BLaER1 treated with 17β-estradiol and CSF1 and Interleukin-3, amounts not matched to agents 10 nM and 100 nM (cell line): Measurements from ENCODE around the gene TRIM43B.
"Not testable (repeated sequence)": the region's sequence is repeated elsewhere in the genome, so short reads cannot be mapped to it uniquely, and the experiment has no call there.

Experiments used
- H3K27ac ChIP-seq, 11 experiments: shearing (Covaris generic); formaldehyde crosslinking; 2 replicates each; pipeline ENCODE4 v1.8.1; 2022
- H3K27me3 ChIP-seq, 11 experiments: shearing (Covaris generic); formaldehyde crosslinking; 2 replicates each; pipeline ENCODE4 v1.8.1; 2022
- H3K36me3 ChIP-seq, 11 experiments: shearing (Covaris generic); formaldehyde crosslinking; 2 replicates each; pipeline ENCODE4 v1.8.1; 2022
- H3K4me1 ChIP-seq, 10 experiments: shearing (Covaris generic); formaldehyde crosslinking; 2 replicates each; pipeline ENCODE4 v1.8.1; 2022
- H3K4me2 ChIP-seq, 11 experiments: shearing (Covaris generic); formaldehyde crosslinking; 2 replicates each; pipeline ENCODE4 v1.8.1; 2022
- H3K4me3 ChIP-seq, 10 experiments: shearing (Covaris generic); formaldehyde crosslinking; 2 replicates each; pipeline ENCODE4 v1.8.1; 2022
- H3K9ac ChIP-seq, 11 experiments: shearing (Covaris generic); formaldehyde crosslinking; 2 replicates each; pipeline ENCODE4 v1.8.1; 2022
- H3K9me3 ChIP-seq, 11 experiments: shearing (Covaris generic); formaldehyde crosslinking; replicated peaks in 1 of 11; 2 replicates each; pipeline ENCODE4 v1.8.1; 2022
- H4K20me1 ChIP-seq, 11 experiments: shearing (Covaris generic); formaldehyde crosslinking; 2 replicates each; pipeline ENCODE4 v1.8.1; 2022
- Cebpa-rat ChIP-seq, 11 experiments: shearing (Covaris generic); IDR thresholded peaks; 2 replicates each; pipeline ENCODE4 v1.8.1; 2022

TRIM43B gene

DNA sequence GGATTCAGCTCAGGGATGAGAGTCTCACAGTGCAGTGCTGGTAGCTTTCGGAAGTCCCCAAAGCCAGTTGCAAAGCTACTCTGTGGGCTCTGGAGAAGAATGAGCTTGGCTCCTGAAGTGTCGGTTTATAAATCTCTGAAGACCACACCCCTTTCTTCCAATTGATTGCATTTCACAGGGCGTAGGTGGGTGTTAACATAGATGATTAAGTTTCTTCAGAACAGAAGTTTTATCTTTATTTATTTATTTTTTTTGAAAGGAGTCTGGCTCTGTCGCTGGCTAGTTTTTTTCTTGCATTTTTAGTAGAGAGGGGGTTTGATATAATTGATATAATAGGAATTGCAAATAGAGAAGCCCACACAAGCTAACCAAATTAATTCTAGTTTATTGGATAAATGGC lies at the start of gene TRIM43B:
TSS of gene TRIM43B (minus strand) at position 101 of the 400 bp plus-strand sequence. CDS start 2,040 bp downstream, outside the sequence.
- not testable (repeated sequence) for H3K4me3 ChIP-seq, H3K27ac ChIP-seq, H3K36me3 ChIP-seq, H3K9ac ChIP-seq, H3K4me1 ChIP-seq, H4K20me1 ChIP-seq, H3K4me2 ChIP-seq, H3K27me3 ChIP-seq, H3K9me3 ChIP-seq

DNA sequence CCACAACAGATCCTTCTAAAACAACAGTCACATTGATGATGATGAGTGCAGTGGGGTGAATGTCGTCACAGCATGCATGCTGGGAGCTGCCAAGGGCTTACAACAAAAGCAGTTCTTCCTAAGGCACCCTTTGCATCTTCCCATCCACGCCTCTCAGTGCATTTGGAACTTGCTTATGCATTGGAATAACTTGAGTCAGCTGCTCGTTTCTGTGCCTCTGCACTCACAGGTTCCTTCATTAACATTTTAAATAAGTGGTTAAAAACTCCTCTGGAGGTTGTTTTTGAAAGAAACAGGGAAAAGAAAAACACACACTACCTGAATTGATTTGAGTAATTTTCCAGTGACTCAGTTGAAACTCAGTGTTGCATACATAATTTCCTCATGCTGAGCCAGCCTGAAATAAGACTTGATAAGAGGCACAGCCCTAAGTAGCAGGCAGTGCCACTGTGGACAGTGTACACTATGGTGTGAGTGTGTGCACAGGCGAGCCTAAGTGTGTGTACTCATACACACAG lies 46.8 kb upstream of the TRIM43B start:
- no peak for TF ChIP-seq Cebpa-rat (IDR thresholded peaks at IDR 0.05)
- no peak overlapping the region for H3K9ac ChIP-seq
- no peaks in the 10 kb centered on the region; a peak in 1 of 22 replicates for H4K20me1 ChIP-seq
- peaks cover 8 to 12% (median 10%) of the 10 kb centered on the region in 11 experiments for H3K9me3 ChIP-seq
- peaks cover 5 to 9% (median 8%) of the 10 kb centered on the region in 11 experiments; a peak in 20 of 22 replicates for H3K27me3 ChIP-seq
- H3K27ac ChIP-seq, result no peak overlapping the region
- no peak overlapping the region for H3K4me2 ChIP-seq
- no peaks in the 10 kb centered on the region for H3K4me1 ChIP-seq
- no peaks in the 10 kb centered on the region for H3K36me3 ChIP-seq
- H3K4me3 ChIP-seq, result no peak overlapping the region

DNA sequence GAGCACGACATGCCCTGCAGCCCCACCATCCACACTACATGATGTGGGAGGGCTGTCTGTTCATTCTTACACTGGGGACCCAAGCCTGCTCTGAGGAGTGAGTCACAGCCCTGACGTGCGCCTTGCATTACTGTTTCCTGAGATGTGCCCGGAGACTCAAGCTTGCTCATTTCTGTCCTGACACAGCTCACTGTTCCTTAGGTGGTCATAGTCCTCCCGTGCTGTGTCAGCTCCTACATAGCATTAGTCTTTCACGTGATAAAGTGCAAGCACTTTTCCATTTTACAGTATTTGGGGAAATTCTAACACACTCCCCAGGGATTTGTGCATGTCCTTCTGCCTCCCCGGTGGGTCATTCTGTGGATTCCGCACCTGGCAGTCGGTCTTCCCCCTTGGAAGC lies 46.2 kb upstream of the TRIM43B start:
- no peak overlapping the region for H3K27ac ChIP-seq
- H3K4me1 ChIP-seq, result no peaks in the 10 kb centered on the region
- no peaks in the 10 kb centered on the region; a peak in 1 of 22 replicates for H4K20me1 ChIP-seq
- H3K9ac ChIP-seq, result no peak overlapping the region
- H3K27me3 ChIP-seq, result peaks cover 5 to 12% (median 11%) of the 10 kb centered on the region in 11 experiments; a peak in 20 of 22 replicates
- H3K4me3 ChIP-seq, result no peak overlapping the region
- no peak overlapping the region for H3K4me2 ChIP-seq
- H3K9me3 ChIP-seq, result peaks cover 12 to 18% (median 15%) of the 10 kb centered on the region in 11 experiments
- TF ChIP-seq Cebpa-rat (IDR thresholded peaks at IDR 0.05), result no peak
- H3K36me3 ChIP-seq, result no peaks in the 10 kb centered on the region

DNA sequence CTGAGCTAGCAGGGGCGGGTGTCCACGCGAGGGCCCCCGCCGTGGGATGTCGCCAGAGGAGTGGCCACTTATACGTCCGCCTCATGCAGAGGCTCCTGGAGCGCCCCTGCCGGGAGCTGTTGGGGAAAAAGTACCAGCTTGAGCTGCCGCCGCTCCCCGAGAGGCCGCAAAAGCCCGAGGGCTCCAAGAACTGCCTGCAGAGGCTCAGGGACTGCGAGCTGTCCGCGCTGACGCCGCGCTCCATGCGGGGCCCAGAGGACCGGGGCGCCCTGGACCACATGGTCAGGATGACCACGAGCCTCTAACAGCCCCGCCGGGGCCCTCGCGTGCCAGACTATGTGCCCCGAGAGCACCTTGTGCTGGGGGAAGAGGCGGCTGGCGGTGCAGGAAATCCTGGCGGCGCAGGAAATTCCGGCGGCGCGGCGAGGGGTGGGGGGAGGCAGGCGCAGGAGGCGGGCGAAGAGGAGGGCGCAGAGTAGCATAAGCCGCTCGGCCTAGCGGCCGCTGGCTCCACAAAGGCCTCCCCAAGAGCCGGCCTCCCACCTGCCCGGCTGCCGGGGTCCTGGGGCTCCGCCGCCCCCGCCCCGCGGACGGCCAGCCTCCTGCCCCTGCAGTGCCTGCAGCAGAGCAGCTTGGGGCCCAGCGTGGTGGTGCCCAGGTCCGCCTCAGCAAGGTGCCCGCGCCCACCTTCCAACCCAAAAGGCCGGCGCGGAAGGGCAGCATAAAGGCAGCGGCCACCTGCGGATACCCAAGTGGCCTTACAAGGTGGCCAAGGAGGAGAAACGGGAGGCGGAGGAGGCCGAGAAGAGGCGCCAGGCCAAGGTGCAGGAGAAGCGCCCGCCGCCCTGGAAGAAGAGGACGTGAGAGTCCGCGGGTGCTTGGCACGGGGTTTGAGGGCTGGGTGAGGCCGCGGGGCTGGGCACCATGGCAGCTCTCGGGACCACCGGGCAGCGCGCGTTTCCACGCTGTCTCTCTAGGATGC lies 42.1 kb upstream of the TRIM43B start:
- peaks cover 12 to 25% (median 22%) of the 10 kb centered on the region in 11 experiments for H3K9me3 ChIP-seq
- H3K4me1 ChIP-seq, result no peaks in the 10 kb centered on the region
- no peak overlapping the region for H3K27ac ChIP-seq
- H3K27me3 ChIP-seq, result peaks cover 5 to 12% (median 11%) of the 10 kb centered on the region in 11 experiments; a peak in 20 of 22 replicates
- H3K4me3 ChIP-seq, result peak overlapping the region in 1 of 10 experiments; percentile 7; a peak in 2 of 20 replicates
- H3K36me3 ChIP-seq, result no peaks in the 10 kb centered on the region
- H3K9ac ChIP-seq, result no peak overlapping the region
- H4K20me1 ChIP-seq, result no peaks in the 10 kb centered on the region; a peak in 1 of 22 replicates
- TF ChIP-seq Cebpa-rat (IDR thresholded peaks at IDR 0.05), result no peak
- H3K4me2 ChIP-seq, result no peak overlapping the region

DNA sequence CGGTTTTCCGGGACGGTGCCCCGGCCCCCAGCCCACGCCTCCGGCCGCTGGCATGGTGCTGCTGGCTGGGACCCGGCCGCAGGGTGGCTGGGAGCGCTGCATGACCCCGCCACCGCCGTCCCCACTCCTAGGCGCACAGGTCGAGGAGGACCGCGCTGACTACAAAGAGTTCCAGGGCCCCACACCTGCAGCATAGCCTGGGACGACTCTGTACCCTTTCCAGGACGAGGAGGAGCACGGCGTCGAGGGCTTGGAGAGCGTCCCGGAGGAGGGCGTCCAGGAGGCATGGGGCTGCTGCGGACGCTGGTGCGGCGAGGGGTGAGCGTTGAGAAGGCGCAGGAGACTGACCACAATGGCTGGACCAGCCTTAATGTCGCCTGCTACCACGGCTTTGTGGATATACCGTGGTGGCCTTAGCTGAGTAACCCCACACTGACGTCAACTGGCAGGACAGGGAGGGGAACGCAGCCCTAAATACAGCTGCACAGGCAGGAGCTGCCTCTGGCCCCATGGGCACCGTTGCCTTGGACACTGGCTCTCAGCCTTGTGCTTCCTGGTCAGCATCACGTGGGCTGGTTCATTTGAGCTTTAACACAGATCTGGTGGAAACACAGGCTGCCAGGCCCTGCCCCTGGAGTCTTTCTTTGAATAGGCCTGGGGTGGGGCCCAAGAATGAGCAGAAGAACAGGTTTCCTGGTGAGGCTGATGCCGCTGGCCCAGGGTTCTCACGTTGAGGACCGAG lies 40.9 kb upstream of the TRIM43B start:
- Histone ChIP-seq H3K27me3 (peaks cover 5 to 12% (median 11%) of the 10 kb centered on the region in 11 experiments; a peak in 20 of 22 replicates), H3K36me3 (no peaks in the 10 kb centered on the region), H3K9me3 (peaks cover 12 to 25% (median 22%) of the 10 kb centered on the region in 11 experiments), H4K20me1 (no peaks in the 10 kb centered on the region; a peak in 1 of 22 replicates), H3K9ac (no peak overlapping the region), H3K4me3 (no peak overlapping the region), H3K4me2 (no peak overlapping the region), H3K27ac (no peak overlapping the region), H3K4me1 (no peaks in the 10 kb centered on the region)
- TF ChIP-seq Cebpa-rat (IDR thresholded peaks at IDR 0.05), result no peak

DNA sequence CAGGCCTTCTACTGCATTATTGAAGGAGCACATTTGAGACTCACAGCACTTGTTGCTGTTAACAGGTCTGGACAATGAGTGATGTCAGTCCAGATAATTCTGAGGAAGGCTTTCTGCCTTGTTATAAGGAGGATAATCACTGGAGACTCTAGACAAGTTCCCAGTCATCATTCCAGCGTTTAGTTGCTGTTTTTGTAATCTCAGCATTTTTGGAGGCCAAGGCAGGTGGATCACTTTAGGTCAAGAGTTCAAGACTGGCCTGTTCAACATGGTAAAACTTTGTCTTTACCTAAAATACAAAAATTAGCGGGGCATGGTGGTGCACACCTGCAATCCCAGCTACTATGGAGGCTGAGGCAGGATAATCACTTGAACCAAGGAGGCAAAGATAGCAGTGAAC lies 39.6 kb upstream of the TRIM43B start:
- peaks cover 5 to 12% (median 11%) of the 10 kb centered on the region in 11 experiments; a peak in 20 of 22 replicates for H3K27me3 ChIP-seq
- no peak for TF ChIP-seq Cebpa-rat (IDR thresholded peaks at IDR 0.05)
- H3K4me3 ChIP-seq, result no peak overlapping the region
- H3K36me3 ChIP-seq, result no peaks in the 10 kb centered on the region
- peaks cover 12 to 25% (median 22%) of the 10 kb centered on the region in 11 experiments for H3K9me3 ChIP-seq
- no peaks in the 10 kb centered on the region for H3K4me1 ChIP-seq
- no peak overlapping the region for H3K9ac ChIP-seq
- H3K27ac ChIP-seq, result no peak overlapping the region
- H3K4me2 ChIP-seq, result no peak overlapping the region
- H4K20me1 ChIP-seq, result no peaks in the 10 kb centered on the region; a peak in 1 of 22 replicates

DNA sequence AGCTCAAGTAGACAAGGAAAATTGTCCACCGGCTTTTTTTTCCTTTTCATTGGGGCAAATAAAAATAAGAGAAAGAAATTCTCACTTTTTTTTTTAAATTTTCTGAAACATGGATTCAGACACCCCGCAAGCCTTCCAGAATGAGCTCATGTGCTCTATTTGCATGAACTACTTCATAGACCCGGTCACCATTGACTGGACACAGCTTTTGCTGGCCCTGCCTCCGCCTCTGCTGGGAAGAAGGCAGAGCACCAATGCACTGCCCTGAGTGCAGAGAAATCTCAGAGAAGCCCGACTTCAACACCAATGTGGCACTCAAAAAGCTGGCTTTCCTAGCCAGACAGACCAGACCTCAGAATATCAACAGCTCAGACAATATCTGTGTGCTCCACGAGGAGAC lies 30.2 kb upstream of the TRIM43B start:
- Histone ChIP-seq H3K36me3 (no peaks in the 10 kb centered on the region), H3K4me1 (no peaks in the 10 kb centered on the region), H3K27me3 (no peaks in the 10 kb centered on the region), H3K9ac (no peak overlapping the region), H3K9me3 (no peaks in the 10 kb centered on the region), H3K4me2 (no peak overlapping the region), H3K27ac (no peak overlapping the region), H3K4me3 (no peak overlapping the region), H4K20me1 (no peaks in the 10 kb centered on the region)
- TF ChIP-seq Cebpa-rat (IDR thresholded peaks at IDR 0.05), result no peak

DNA sequence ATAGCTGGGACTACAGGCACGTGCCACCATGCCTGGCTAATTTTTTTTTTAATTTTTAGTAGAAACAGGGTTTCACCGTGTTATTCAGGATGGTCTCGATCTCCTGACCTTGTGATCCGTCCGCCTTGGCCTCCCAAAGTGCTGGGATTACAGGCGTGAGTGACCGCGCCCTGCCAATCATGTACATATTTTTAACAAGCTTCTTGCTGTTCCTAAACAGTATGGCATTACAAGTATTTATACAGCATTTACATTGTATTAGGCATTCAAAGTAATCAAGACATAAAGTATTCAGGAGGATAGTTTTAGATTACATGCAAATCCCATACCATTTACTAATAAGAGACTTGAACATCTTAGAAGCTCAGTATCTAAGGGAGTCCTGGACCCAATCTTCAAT lies 29.7 kb upstream of the TRIM43B start:
- H3K4me2 ChIP-seq, H3K4me3 ChIP-seq, H3K27me3 ChIP-seq, H3K4me1 ChIP-seq, H3K9ac ChIP-seq, H3K27ac ChIP-seq, H4K20me1 ChIP-seq, H3K9me3 ChIP-seq, H3K36me3 ChIP-seq: not testable (repeated sequence)

DNA sequence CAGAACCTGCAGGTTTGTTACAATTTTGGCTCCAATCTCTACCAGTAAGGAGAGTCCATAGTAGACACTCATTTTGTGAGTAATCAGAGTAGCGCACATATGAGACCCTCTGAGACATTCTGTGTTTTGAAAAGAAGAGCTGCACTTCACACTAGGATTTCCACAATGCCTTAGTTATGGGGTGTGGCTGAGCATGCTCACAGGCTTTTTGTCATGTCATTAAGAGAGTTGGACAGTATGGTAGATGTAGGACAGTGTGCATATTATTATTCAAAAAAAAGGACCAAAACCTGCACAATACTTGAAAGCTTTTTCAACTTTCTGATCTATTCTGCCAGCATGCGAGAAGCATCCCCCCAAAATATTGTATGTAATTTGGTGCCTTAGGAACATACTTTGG lies 24.9 kb upstream of the TRIM43B start:
- Histone ChIP-seq H3K4me3 (no peak overlapping the region), H3K4me2 (no peak overlapping the region), H3K4me1 (no peaks in the 10 kb centered on the region), H3K36me3 (no peaks in the 10 kb centered on the region), H3K9me3 (no peaks in the 10 kb centered on the region), H3K9ac (no peak overlapping the region), H3K27ac (no peak overlapping the region), H3K27me3 (no peaks in the 10 kb centered on the region), H4K20me1 (no peaks in the 10 kb centered on the region)
- no peak for TF ChIP-seq Cebpa-rat (IDR thresholded peaks at IDR 0.05)
